ENCODE measurements around the gene SRXN1. TPM values are rescaled to one million over a fixed set of nuclear protein-coding genes. Genes with fewer than 3 reads are reported as not detected.

The SRXN1 gene
- total RNA-seq, 2 experiments from 2014 or later: 8.9 to 9.3 TPM

DNA sequence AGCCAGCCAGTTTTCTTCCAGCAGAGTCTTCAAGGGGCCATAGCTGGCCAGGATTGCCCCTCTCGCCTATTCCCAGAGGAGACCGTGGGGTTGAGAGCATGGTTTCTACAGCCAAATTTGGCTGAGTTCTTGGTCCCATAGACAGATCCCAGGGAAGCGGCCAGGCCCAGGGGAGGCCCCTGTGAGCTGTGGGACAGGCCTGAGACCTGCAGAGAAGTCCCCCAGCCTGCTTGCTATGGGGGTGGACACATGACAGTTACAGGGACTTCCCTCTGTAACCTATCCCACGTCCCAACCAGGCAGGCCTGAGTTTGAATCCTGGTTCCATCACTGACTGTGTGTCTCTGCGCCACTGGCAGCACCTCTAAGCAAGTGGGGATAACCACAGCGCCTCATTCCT, 45.5 kb downstream of the SRXN1 start:
- Mint-ChIP-seq H3K9me3 (ENCODE audit: insufficient read depth) (no peaks in the 10 kb centered on the region), H3K27ac (no peak overlapping the region), H3K27me3 (ENCODE audit: low read depth) (peaks cover 35% of the 10 kb centered on the region), H3K4me1 (ENCODE audit: low read depth) (peaks cover 4% of the 10 kb centered on the region), H3K4me3 (no peak overlapping the region), H3K36me3 (ENCODE audit: low read depth) (no peaks in the 10 kb centered on the region)
- POLR2A ChIA-PET: no interaction called here
- CTCF ChIA-PET: no interaction called here
- no peak for DNase-seq
- ATAC-seq: no peak

DNA sequence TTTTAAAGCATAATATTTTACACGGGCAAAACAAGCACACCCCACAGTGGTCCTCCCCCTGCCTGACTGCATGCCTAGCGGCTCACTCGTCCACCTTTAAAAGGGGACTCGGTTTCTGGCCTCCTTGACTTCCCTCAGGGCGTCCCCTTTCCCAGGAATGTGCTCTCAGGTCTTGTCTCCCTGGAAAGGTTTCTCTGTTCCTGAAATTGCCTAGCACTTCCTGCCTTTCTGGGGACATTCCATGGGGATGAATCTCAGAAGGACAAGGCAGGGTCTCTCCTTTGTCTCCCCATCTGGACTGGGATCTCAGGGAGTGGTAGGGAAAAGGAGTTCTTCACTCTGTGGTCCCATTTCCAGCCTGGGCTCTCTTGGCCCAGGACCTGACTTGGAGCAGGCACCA, 47.8 kb downstream of the SRXN1 start:
- POLR2A ChIA-PET: no interaction called here
- ATAC-seq: no peak
- H3K36me3 Mint-ChIP-seq (ENCODE audit: low read depth): no peaks in the 10 kb centered on the region
- no peak overlapping the region for H3K27ac Mint-ChIP-seq
- DNase-seq: no peak
- no peaks in the 10 kb centered on the region for H3K9me3 Mint-ChIP-seq (ENCODE audit: insufficient read depth)
- no peak overlapping the region for H3K4me3 Mint-ChIP-seq
- peaks cover 16% of the 10 kb centered on the region for H3K27me3 Mint-ChIP-seq (ENCODE audit: low read depth)
- CTCF ChIA-PET: interaction anchor here (1.5 kb wide), 1 partner anchor 40 kb away, joined by 3 read pairs; no protein-coding TSS in a partner anchor
- no peaks in the 10 kb centered on the region for H3K4me1 Mint-ChIP-seq (ENCODE audit: low read depth)

DNA sequence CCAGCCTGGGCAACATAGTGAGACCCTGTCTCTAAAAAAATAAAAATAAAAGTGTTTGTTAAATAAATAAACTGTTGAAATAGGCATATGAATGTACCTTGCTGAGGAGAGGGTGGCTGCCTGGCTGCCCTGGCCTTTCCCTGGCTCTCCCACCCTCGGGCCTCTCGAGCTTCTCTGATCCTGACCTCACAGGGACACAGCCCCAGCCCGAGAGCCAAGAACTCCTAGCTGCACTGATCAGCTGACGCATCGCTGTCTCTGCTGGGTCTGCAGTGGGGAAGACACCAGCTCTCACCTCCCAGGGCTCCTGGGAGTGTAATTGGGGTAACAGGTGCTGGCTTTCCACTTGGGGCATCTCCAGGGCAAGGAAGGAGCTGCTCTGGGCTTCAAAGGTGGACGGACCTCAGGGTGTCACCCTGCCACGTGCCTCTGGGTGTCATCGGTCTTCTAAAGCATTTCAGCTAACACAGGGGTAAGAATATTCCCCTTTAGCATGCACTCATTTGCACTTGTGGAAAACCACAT, 49.8 kb downstream of the SRXN1 start:
- ATAC-seq (no peak), DNase-seq (no peak)
- H3K27ac Mint-ChIP-seq: no peak overlapping the region
- no peaks in the 10 kb centered on the region for H3K9me3 Mint-ChIP-seq (ENCODE audit: insufficient read depth)
- peaks cover 6% of the 10 kb centered on the region for H3K27me3 Mint-ChIP-seq (ENCODE audit: low read depth)
- no peaks in the 10 kb centered on the region for H3K36me3 Mint-ChIP-seq (ENCODE audit: low read depth)
- ChIA-PET CTCF (no interaction called here), POLR2A (no interaction called here)
- H3K4me1 Mint-ChIP-seq (ENCODE audit: low read depth): no peaks in the 10 kb centered on the region
- no peak overlapping the region for H3K4me3 Mint-ChIP-seq

DNA sequence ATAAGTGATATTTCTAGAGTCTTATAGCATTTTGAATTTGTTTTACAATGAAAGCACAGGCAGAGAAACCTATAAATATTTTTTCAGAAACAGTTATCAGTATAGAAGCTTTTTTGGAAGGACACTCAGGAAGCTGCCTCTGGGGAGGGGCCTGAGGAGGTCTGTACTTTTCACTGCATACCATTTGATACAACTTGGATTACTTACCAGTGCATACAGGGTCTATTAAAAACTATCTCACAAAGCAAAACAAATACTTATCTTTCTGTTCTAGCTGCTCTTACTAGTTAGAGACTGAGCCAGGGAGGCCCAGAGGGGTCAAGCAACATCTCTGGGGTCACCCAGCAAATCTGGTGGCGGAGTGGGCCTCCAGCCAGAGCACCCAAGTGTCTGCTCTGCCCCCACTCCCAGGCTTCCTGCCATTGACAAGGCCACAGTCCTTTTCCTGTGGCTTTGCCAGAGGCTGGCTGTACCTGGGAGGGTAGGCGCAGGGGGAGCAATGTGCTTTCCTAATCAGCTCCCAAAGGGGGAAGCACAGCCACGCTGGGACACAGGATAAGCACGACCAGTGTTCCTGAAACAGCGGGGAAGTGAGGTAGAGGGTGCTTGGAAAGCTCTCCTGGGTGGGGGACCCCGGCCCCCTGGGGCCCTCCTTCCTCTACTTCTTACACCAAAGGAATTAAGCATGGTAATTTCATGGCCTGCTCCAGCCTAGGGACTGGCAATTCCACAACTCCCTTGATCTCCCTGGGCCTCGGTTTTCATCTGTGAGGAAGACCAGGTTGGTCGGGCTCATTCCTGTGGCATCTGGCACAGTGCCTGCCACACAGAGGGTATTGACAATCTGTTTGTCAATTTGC, 50.7 kb downstream of the SRXN1 start:
- POLR2A ChIA-PET: interaction anchor here (0.5 kb wide), 1 partner anchor 548 kb away, joined by 4 read pairs; no protein-coding TSS in a partner anchor
- H3K27me3 Mint-ChIP-seq (ENCODE audit: low read depth): no peaks in the 10 kb centered on the region
- no peak overlapping the region for H3K4me3 Mint-ChIP-seq
- no peak overlapping the region for H3K27ac Mint-ChIP-seq
- DNase-seq (no peak), ATAC-seq (no peak)
- H3K4me1 Mint-ChIP-seq (ENCODE audit: low read depth): no peaks in the 10 kb centered on the region
- H3K36me3 Mint-ChIP-seq (ENCODE audit: low read depth): no peaks in the 10 kb centered on the region
- CTCF ChIA-PET: no interaction called here
- no peaks in the 10 kb centered on the region for H3K9me3 Mint-ChIP-seq (ENCODE audit: insufficient read depth)

DNA sequence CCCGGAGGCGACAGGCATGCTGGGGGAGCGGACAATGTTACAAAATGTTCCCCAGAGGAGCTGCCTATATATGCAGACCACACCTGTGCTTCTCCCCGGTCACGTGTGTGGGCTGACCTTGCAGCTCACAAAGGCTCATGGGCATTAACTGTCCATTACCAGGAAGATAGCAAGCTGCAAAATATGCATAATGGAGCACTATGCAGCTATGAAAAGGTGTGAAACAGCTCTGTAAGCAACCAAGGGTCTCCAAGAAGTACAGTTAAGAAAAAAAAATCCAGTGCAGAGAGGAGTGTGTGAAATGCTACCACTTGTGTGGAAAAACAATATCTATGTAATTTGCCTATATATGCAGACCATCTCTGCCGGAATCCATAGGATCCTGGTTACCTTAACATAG, 52.3 kb downstream of the SRXN1 start:
- no peaks in the 10 kb centered on the region for H3K4me1 Mint-ChIP-seq (ENCODE audit: low read depth)
- ATAC-seq (no peak), DNase-seq (no peak)
- no peaks in the 10 kb centered on the region for H3K27me3 Mint-ChIP-seq (ENCODE audit: low read depth)
- CTCF ChIA-PET: interaction anchor here (1.0 kb wide), 1 partner anchor 38 kb away, joined by 5 read pairs; no protein-coding TSS in a partner anchor
- H3K9me3 Mint-ChIP-seq (ENCODE audit: insufficient read depth): no peaks in the 10 kb centered on the region
- POLR2A ChIA-PET: no interaction called here
- H3K4me3 Mint-ChIP-seq: no peak overlapping the region
- no peak overlapping the region for H3K27ac Mint-ChIP-seq
- H3K36me3 Mint-ChIP-seq (ENCODE audit: low read depth): no peaks in the 10 kb centered on the region

DNA sequence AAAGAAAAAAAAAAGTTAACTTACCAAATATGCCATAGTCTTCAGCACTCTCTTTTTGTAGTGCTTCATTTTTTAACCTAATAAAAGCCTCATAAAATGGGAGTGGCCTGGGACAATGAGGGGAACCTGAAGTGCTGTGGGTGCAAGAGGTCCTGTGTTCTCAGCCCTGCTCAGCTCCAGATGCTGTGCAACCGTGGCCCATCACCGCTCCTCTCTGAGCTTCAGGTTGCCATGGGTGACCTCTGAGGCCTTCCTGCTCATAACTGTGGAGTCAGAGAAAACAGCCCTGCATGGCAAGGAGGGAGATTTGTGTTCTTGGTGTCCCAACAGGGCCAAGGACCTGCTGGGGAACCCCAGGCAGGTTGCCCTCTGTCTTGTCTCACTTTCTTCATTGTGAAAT, 52.9 kb downstream of the SRXN1 start:
- CTCF ChIA-PET: interaction anchor here (1.0 kb wide), 1 partner anchor 38 kb away, joined by 5 read pairs; no protein-coding TSS in a partner anchor
- ATAC-seq (no peak), DNase-seq (no peak)
- Mint-ChIP-seq H3K27ac (no peak overlapping the region), H3K27me3 (ENCODE audit: low read depth) (peaks cover 2% of the 10 kb centered on the region), H3K4me1 (ENCODE audit: low read depth) (no peaks in the 10 kb centered on the region), H3K9me3 (ENCODE audit: insufficient read depth) (no peaks in the 10 kb centered on the region), H3K36me3 (ENCODE audit: low read depth) (no peaks in the 10 kb centered on the region), H3K4me3 (no peak overlapping the region)
- POLR2A ChIA-PET: interaction anchor here (0.6 kb wide), 1 partner anchor 14 kb away, joined by 3 read pairs; no protein-coding TSS in a partner anchor

DNA sequence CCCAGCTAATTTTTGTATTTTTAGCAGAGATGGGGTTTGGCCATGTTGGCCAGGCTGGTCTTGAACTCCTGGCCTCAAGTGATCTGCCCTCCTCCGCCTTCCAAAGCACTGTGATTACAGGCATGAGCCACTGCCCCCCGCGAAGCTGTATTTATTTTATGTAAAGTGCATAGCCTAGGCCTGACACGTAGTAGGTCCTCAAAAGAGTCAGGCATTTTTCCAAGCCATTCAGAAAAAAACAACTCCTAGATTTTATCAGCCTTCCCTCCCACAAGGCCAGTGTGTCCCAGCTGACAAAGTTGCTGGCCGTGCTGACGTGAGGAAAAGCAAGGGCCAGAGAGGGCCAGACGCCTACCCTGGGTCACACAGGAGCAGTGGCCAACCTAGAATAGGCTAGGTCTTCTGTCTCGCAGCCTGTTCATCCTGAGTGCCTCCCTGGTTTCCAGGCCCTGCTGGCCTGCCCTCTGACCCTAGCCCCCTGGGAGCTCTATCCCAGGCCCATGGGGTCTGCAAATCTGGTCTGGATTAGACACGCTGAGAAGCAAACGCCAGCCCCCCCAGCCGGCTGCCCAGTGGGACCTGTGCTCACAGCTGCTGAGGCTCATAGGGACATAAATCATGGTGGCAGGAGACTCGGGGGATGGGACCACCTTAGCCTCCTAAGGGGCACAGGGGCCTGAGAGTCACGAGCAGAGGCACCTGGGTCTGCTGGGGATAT, 54.7 kb downstream of the SRXN1 start:
- POLR2A ChIA-PET: no interaction called here
- CTCF ChIA-PET: no interaction called here
- no peak for ATAC-seq
- H3K4me1 Mint-ChIP-seq (ENCODE audit: low read depth): no peaks in the 10 kb centered on the region
- no peaks in the 10 kb centered on the region for H3K9me3 Mint-ChIP-seq (ENCODE audit: insufficient read depth)
- DNase-seq: no peak
- H3K36me3 Mint-ChIP-seq (ENCODE audit: low read depth): no peaks in the 10 kb centered on the region
- peaks cover 2% of the 10 kb centered on the region for H3K27me3 Mint-ChIP-seq (ENCODE audit: low read depth)
- no peak overlapping the region for H3K4me3 Mint-ChIP-seq
- H3K27ac Mint-ChIP-seq: no peak overlapping the region

DNA sequence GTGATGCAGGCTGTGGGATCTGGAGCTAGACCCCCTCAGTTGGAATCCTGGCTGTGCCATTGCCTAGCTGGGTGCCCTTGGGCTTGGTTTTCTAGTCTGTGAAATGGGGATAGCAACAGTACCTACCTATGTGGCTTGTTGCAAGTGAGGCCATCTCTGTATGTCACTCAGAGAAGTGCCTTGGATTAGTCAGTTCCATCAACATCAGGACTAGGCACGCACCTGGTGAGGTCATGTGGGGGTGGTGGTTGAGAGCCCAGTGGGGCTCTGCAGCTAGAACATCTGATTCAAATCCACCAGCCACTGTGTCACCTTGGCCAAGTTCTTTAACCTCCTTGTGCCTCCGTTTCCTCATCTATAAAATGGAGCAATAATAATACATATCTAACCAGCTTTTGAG, 55.4 kb downstream of the SRXN1 start:
- no peaks in the 10 kb centered on the region for H3K36me3 Mint-ChIP-seq (ENCODE audit: low read depth)
- ChIA-PET CTCF (no interaction called here), POLR2A (no interaction called here)
- H3K27me3 Mint-ChIP-seq (ENCODE audit: low read depth): peaks cover 2% of the 10 kb centered on the region
- ATAC-seq (no peak), DNase-seq (no peak)
- no peaks in the 10 kb centered on the region for H3K4me1 Mint-ChIP-seq (ENCODE audit: low read depth)
- H3K27ac Mint-ChIP-seq: no peak overlapping the region
- no peak overlapping the region for H3K4me3 Mint-ChIP-seq
- no peaks in the 10 kb centered on the region for H3K9me3 Mint-ChIP-seq (ENCODE audit: insufficient read depth)

Other genes starting within 250 kb of the SRXN1 start
- gene RBCK1, start 244.9 kb downstream of the SRXN1 start, total RNA-seq: 100 to 1,000 TPM; 135 to 149 TPM
- gene TBC1D20, start 190.7 kb downstream of the SRXN1 start, total RNA-seq: 10 to 100 TPM; 30.1 to 30.7 TPM
- 100 to 1,000 TPM; 116 to 121 TPM for gene CSNK2A1, start 109.4 kb downstream of the SRXN1 start, total RNA-seq
- gene TCF15, start 42.9 kb downstream of the SRXN1 start, total RNA-seq: not detected
- not detected for gene SCRT2, start 22.6 kb upstream of the SRXN1 start, total RNA-seq
- not detected for gene SLC52A3, start 115.3 kb upstream of the SRXN1 start, total RNA-seq
- gene FAM110A, start 180.5 kb upstream of the SRXN1 start, total RNA-seq: 10 to 100 TPM; 35.9 to 36.3 TPM

All from activated CD8-positive, alpha-beta T cell treated with anti-CD3 and anti-CD28 coated beads, Interleukin-2, amount 10 ng/mL, durations not matched to agents 7 days and 5 days (primary cell).